Muscle of back (tissue), 11 donors: ENCODE measurements around the gene SV2C. TPM values are rescaled to one million over a fixed set of nuclear protein-coding genes. Genes with fewer than 3 reads are reported as not detected.
"Not testable (repeated sequence)": the region's sequence is repeated elsewhere in the genome, so short reads cannot be mapped to it uniquely, and the experiment has no call there.

ENCODE experiments used
- DNase-seq, 3 donors: peaks; one replicate each; pipeline versions ENCODE4 v3.0.0 to v3.0.0-alpha.2; 2013
- polyA plus RNA-seq, 10 donors: library from polyadenylated mRNA; unstranded; fragments of 120-200 nt; gene quantifications; one replicate each; pipeline ENCODE4 v1.2.1, GENCODE V29; 2013; ENCODE audit not compliant: insufficient read length in 10 of 10

SV2C gene
- polyA plus RNA-seq, 10 donors = 0.03 to 0.23 (median 0.06) TPM; not detected in 1

- no peak for DNase-seq
Measured at GRCh38 chr5:76294573-76294972, 211.4 kb downstream of the SV2C start.

GRCh38 chr5:76298852-76299251 lies 215.7 kb downstream of the SV2C start:
- no peak for DNase-seq

GRCh38 chr5:76299592-76299991 lies 216.4 kb downstream of the SV2C start:
- no peak for DNase-seq

- DNase-seq = not testable (repeated sequence)
Measured at GRCh38 chr5:76301932-76302331, 218.7 kb downstream of the SV2C start.

DNA sequence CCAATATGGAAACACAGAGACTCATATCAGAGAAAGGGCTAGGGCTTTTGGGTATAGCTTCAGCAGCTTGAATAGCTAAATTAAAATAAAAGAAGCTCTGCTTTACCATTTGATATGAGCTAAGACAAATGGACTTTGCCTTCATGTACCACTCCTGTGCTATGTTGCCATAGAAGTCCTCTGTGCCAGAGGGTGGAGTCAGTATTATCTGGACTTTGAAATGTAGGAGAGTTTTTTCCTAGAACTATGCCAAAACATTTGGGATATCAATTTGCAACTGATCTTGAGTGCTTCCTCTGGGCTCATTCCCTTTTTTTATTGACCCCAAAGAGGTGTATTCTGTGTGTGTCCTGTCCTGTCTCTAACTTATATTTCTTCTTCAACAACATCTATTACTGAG lies 219.5 kb downstream of the SV2C start:
- not testable (repeated sequence) for DNase-seq

DNA sequence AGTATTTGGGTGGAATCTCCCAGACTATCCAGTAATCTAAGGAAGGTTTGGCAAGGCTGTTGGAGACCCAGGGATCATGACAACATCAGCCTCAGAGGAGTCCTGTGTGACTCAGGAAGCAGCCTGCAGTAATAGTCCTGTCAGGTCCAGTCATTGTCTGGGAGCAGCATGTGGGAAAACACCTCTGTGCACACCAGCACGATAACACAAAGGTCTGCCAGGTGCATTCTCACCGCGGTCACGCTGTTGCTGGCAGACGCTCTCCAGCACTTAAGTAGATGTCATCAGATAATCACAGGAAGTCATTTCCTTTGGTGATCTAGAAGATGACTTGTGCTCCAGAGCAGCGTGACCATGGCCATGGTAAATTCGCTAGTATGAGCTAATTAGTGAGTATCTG lies 220.7 kb downstream of the SV2C start:
- no peak for DNase-seq

GRCh38 chr5:76305269-76305668 lies 222.1 kb downstream of the SV2C start:
- peak in 1 of 3 donors; percentile 28 for DNase-seq

GRCh38 chr5:76305775-76306174 lies 222.6 kb downstream of the SV2C start:
- DNase-seq = no peak

DNA sequence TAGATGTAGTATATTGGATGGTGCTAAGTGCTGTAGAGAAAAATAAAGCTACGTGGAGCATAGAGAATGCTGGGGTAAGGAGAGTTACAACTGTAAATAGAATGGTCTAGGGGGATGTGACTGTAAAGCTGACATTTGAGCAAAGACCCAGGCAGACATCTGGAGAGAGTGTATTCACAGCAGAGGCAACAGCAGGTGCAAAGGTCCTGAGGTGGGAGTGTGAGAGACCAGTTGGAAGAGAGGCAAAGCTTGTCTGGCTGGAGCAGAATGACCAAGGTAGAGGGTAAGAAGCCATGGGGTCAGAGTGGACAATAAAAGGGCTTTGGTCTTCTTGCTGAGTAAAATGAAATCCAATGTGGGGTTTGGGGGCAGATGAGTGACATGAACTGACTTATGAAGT lies 227.0 kb downstream of the SV2C start:
- DNase-seq = no peak

DNA sequence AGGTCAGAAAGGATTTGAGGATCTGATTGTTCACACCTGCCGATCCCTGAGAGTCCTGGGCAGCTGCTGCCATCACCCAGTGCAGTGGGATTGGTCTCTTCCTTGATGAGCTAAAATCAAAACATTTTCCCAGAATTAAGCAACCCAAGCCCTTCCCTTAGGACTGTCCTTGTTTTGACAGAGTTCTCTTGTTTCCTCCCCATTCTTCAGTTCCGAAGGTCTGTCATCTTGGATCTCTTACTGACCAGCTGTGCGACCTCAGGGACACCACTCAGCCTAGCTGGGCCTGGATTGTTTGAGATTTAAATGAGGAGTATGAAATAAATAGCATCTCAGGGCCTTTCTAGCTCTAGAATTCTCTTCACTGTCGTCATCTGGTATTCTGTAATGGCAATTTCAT lies 229.6 kb downstream of the SV2C start:
- DNase-seq = peak in 1 of 3 donors; percentile 29

GRCh38 chr5:76314643-76315042 lies 231.5 kb downstream of the SV2C start:
- no peak for DNase-seq

DNA sequence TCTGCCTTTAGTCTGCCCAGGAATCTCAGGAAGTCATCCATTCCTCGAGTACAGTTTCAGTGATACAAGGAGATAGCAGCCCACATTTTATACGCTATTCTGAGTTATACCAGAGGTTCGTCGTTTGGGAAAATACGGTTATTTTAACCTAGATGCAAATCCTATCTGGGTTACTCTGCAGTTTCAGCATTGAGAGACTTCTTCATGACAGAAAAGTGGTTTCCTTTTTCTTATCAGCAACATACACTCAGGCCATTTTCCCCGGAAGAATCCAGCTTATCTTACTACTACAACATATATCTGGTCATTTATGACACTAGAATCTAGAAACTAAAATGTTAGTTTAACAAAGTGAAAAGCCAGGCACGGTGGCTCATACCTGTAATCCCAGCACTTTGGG lies 236.5 kb downstream of the SV2C start:
- DNase-seq = no peak

DNA sequence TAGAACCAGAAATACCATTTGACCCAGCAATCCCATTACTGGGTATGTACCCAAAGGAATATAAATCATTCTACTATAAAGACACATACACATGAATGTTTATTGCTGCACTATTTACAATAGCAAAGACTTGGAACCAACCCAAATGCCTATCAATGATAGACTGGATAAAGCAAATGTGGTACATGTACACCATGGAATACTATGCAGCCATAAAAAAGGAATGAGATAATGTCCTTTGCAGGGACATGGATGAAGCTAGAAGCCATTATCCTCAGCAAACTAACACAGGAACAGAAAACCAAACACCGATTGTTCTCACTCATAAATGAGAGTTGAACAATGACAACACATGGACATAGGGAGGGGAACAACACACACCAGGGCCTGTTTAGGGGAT lies 240.3 kb downstream of the SV2C start:
- not testable (repeated sequence) for DNase-seq

DNA sequence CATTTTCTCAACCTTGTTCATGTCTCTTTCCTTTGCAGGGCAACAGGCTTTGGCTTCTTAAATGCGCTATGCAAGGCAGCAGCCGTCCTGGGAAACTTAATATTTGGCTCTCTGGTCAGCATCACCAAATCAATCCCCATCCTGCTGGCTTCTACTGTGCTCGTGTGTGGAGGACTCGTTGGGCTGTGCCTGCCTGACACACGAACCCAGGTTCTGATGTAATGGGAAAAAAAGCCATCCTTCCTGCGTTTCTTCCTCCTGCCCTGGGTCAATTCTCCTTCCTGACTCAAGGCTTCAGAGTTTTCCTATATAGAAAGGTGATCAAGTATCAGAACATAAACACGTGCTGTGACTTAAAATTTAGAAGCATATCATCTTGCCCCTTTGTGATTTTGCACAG lies 242.1 kb downstream of the SV2C start:
- DNase-seq = peak in 1 of 3 donors; percentile 31

DNA sequence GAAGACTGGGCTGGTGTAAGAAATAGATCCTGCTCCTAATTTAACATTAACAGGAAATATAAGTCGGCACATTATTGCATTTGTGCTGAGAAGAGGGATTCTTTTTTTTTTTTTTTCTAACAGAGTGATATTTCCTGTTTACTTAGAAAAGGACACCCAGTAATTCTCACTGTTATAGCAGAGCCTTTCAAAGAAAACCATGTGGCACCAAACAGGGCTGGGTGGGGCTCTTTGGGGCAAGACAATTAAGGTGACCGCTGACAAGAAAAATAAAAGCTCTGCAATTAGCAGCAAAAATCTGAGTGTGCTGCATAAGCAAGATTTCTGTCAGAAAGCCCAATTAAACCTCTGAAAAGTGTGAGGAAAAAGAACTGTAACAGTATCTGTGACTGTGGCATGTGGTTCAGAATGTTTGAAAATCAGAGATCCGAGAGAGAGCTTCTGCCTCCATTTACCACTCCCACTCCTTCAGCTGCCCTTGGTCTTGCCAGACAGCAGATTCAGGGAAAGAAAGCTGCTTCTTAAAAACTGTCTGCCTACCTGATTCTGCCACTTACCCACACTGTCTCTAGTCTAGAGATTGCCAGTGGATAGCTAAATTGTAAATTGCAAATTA lies 242.8 kb downstream of the SV2C start:
- no peak for DNase-seq

DNA sequence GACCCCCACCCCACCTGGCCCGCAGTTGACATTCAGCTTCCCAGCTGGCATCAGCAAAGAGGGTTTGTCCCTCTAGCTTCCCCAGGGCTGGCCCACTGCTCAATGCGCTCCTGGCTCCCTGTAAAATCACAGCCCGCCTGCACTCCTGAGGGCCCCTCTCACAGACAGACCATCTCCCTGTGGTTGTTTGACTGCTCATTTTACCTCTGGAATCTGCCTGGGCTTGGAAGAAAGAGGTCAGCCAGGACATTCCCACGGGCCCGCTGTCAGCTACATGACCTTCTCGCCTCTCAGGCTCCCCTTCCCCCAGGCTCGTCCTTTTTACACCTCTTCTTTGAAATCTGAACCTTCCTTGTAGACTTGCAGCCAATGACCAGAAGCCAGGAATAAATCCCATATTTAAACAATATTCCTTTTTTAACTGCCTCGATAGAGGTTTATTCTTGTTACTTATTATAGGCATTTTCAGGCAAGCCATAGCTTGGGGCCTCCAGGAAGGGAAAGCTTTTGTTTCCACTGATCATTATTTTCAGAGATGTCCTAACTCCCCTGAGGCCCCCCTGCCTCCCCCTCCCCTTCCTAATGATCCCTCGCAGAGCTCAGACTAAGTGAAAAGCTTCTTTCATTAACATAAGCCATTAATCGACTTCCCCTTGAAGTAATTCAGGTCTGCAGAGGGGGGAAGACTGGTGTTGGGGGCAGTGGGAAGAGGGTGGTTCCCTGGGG lies 243.6 kb downstream of the SV2C start:
- peak in 1 of 3 donors; percentile 78 for DNase-seq

- DNase-seq = no peak
Measured at GRCh38 chr5:76329346-76329745, 246.2 kb downstream of the SV2C start.

GRCh38 chr5:76331126-76331525 lies 247.9 kb downstream of the SV2C start:
- DNase-seq = no peak

GRCh38 chr5:76332102-76332501 lies 248.9 kb downstream of the SV2C start:
- no peak for DNase-seq

DNA sequence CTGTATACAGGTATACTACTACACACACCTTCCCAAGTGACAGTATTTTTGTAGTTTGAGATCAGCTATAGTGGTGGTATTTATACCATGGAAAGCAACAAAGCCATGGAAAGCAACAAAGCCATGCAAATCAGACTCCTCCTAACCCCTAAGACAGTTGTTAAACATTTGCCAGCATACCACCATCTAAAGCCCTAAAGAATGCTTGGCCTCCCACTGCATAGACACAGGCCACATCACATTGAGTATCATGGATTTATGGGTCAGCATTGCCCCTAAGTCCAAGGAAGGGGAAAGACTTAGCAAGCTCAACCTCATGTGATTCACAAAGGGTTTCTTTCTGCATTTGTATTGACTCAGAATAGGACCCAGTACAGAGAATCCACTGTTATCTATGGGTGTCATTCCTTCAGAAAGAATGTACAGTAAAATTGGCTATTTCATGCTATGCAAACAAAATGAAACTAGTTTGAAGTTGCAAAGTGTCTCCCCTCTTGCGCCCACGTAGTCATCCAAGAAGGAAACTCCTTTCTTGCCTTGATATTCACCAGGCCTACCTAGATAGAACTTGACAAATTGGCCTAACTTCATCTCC lies 249.5 kb downstream of the SV2C start:
- DNase-seq = no peak

DNA sequence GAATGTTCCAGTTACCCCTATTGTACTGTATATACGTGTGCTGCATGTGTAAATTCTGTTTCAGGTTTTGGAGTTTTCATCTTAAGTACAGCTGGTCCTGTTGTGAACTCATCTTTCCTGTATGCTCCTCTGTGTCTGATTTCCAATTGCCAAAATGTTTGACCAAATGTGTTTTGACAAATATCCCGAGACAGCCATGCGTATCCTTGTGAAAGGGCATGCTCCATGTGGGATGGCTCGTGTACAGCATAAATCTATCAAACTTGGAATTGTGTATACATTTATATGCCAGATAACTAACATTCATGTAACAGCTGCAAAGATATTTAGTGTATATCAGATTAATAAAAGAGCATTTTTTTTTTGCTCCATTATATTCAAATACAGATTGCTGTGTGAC lies 250.4 kb downstream of the SV2C start:
- DNase-seq = peak in 1 of 3 donors; percentile 72

DNA sequence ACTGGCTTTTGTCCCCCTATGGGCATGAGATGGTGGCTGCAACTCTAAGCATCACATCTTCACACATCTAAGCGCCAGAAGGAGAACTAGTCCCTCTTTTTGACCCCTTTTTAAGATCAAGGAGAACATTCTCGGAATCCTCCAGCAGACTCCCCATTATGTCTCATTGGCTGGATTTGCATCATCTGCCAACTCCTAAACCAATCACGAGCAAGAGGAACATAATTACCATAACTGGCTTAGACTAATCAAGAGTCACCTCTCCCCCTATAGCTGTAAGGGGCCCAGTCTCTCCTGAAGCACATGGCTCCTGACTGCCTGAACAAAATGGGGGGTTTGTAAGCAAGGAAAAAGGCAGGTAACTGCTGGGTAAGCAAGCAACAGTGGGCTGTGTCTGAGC lies 251.4 kb downstream of the SV2C start:
- no peak for DNase-seq

- DNase-seq = not testable (repeated sequence)
Measured at GRCh38 chr5:76335451-76335850, 252.3 kb downstream of the SV2C start.
